Stimulated activated CD4-positive, alpha-beta T cell treated with anti-CD3 and anti-CD28 coated beads, Interleukin-12 subunit alpha, Interleukin-12 subunit beta, amount 100 ng/mL, for 24 hours (primary cell): ENCODE results near the gene PDS5B.
"Not testable (repeated sequence)": the region's sequence is repeated elsewhere in the genome, so short reads cannot be mapped to it uniquely, and the experiment has no call there.

ENCODE experiments used
- DNase-seq, 2 experiments: peaks; one replicate each; pipeline ENCODE4 v3.0.0-alpha.2; 2020; ENCODE audit warnings: low read depth in 2 of 2

The PDS5B gene

GRCh38 chr13:32790731-32791130, 204.5 kb downstream of the PDS5B start:
- no peak for DNase-seq

DNA sequence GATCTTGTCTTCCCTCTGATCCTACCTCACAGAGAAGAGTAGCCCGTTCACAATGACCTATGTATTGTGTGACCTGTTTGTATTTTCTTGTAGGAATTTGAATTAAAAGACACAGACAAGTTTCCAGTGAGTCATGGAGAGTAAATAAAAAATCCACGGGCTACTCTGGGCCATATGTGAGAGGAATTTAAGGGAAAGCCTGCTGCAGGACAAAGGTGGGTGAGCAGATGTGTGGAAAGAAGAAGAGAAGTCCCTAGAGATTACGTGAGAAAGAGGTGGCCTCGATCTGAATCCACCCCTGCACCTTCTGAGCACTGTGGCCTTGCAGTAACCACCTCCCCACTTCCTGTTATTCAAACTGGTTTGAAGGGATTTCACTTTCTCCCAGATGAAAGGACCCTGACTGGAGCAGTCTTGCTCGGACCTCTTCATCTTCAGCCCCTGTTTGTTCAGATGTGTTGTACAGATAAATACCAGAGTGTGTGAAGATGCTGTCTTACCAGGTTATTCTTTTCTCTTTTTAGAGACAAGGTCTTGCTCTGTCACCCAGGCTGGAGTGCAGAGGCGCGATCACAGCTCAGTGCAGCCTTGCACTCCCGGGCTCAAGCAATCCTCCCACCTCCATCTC, 205.4 kb downstream of the PDS5B start:
- DNase-seq, result no peak

GRCh38 chr13:32796754-32797153, 210.5 kb downstream of the PDS5B start:
- DNase-seq, result no peak

- no peak for DNase-seq
Observed at GRCh38 chr13:32802159-32802558, 215.9 kb downstream of the PDS5B start.

DNA sequence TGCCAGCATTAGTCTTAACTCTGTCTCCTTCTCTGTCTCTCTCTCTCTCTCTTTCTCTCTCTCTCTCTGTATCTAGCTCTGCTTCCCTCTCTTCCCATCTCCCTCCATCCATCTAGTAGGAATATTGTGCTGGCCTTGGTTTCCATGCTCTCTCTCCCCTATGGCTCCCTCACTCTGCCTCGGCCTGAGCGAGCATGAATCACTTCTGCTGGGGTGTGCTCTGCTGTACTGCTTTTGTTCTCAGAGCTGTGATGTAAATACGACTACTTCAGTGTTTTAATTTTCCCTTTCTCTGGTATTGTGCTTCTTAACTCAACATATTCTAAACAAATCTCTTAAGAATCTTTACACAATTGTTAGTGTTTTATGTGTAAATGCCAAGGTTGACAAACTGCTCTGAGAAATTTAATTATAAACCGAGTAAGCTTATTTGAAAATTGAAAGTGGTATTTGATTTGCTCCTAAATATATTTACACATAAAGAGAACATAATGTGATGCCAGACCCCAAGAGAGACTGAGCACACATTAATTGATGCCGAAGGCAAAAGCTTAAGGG, 218.5 kb downstream of the PDS5B start:
- no peak for DNase-seq

- no peak for DNase-seq
Observed at GRCh38 chr13:32811297-32811800, 225.1 kb downstream of the PDS5B start.

GRCh38 chr13:32821149-32821688, 235.0 kb downstream of the PDS5B start:
- DNase-seq, result no peak

- no peak for DNase-seq
Observed at GRCh38 chr13:32822771-32823170, 236.5 kb downstream of the PDS5B start.

DNA sequence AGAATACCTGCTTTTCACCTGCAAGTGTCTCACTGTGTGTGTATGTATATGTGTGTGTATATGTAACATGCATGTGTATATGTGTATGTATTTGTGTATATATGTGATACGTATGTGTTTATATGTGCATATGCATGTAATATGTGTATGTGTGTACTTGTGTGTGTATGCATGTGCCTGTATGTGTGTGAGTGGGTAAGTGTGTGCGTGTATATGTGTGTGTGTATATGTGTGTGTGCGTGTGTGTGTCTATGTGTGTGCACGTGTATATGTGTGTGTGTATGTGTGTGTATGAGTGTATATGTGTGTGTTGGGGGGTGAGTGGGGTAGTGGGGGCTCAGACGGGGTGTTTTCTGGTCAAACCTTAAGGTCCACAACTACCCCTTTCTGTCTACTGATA, 237.3 kb downstream of the PDS5B start:
- DNase-seq, result no peak

DNA sequence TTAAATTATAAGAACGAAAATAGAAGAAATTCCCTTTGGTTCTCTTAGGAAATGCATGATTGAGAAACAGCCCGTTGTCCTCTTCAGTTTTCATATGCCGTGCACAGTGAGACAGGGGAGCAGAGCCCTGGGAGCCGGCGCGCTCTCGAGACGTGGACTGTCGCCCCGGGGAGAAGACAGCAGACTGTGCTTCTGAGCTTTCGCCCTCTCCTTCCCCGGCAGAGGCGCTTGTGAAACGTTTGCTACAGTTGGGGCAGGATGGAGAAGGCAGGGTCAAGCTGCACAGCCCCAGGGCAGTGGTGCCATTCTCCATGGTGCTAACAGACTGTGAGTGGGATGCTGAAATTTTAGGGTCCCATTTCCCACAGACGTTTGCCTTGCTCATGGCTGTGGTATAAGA, 237.8 kb downstream of the PDS5B start:
- no peak for DNase-seq

DNA sequence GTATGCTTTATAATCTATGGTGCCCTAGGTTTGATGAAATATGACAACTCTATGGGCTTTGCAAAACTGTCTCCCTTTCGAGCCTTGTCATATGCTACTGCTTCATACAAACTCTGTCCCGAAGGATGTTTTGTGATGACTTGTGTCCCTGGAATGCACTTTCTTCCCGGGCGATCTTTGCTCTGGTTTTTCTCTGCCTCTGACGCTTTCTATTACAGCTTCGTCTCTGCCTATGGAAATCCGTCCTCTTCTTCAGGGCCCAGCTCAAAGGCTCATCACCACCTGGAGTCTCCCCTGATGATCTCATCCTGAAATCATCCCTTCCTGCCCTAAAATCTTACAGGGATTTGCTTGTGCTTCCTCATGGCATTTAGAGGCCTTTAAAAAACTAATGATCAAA, 238.4 kb downstream of the PDS5B start:
- DNase-seq, result no peak

DNA sequence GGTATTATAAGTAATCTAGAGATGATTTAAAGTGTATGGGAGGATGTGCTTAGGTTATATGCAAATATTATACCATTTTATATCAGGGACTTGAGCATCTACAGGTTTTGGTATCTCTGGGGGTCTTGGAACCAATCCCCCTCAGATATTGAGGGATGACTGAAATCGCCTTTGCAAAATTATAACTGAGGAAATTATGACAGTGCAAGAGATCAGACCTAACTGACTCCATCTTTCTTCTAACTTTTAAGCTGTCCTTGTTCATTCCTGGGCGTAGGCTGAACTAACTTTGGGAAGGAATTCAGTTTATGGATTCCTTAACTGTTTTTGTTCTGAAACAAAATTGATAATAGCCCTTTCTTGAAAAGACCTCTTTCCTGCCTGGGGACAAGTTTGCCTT, 239.2 kb downstream of the PDS5B start:
- no peak for DNase-seq

GRCh38 chr13:32826372-32826771, 240.1 kb downstream of the PDS5B start:
- not testable (repeated sequence) for DNase-seq
